Fibroblast of lung (primary cell): ENCODE results near the gene CCDC141. TPM values are rescaled to one million over a fixed set of nuclear protein-coding genes. Genes with fewer than 3 reads are reported as not detected.

Experiments
- DNase-seq, 2 donors: peaks; one replicate each; pipeline versions ENCODE4 v3.0.0 to v3.0.0-alpha.2; 2010; ENCODE audit warnings: low read depth in 2 of 2
- H2AFZ ChIP-seq: 2 replicates; pipeline ENCODE4 v1.5.1; 2012; ENCODE audit warnings: low read length, control low read depth, inconsistent platforms
- H3K27ac ChIP-seq: 2 replicates; pipeline ENCODE4 v1.5.1; 2011; ENCODE audit warnings: low read length, control low read depth; ENCODE audit not compliant: insufficient read depth
- H3K27me3 ChIP-seq: 2 replicates; pipeline ENCODE4 v1.5.1; 2011; ENCODE audit warnings: mild to moderate bottlenecking, low read length; ENCODE audit not compliant: control insufficient read depth, insufficient read depth
- H3K36me3 ChIP-seq: 2 replicates; pipeline ENCODE4 v1.5.1; 2011; ENCODE audit warnings: low read length; ENCODE audit not compliant: control insufficient read depth, insufficient read depth
- H3K4me1 ChIP-seq: 2 replicates; pipeline ENCODE4 v1.5.1; 2011; ENCODE audit warnings: low read length; ENCODE audit not compliant: control insufficient read depth, insufficient read depth; ENCODE audit errors: extremely low read depth
- H3K4me2 ChIP-seq: 2 replicates; pipeline ENCODE4 v1.5.1; 2011; ENCODE audit warnings: low read length, control low read depth; ENCODE audit not compliant: insufficient read depth; ENCODE audit errors: extremely low read depth
- H3K4me3 ChIP-seq, 4 experiments: fragments of 200-600 bp in 1 of 4; sonication (generic) in 1 of 4; replicated peaks in 1 of 4; 2 replicates each; pipeline ENCODE4 v1.5.1; 2011 to 2016; ENCODE audit warnings: low read length in 4 of 4, low read depth in 3 of 4, mild to moderate bottlenecking in 3 of 4, control low read depth in 2 of 4, inconsistent platforms in 1 of 4, mixed read lengths in 1 of 4; ENCODE audit not compliant: insufficient read depth in 1 of 4; ENCODE audit errors: control extremely low read depth in 1 of 4
- H3K79me2 ChIP-seq: 2 replicates; pipeline ENCODE4 v1.5.1; 2012; ENCODE audit warnings: mild to moderate bottlenecking, low read length, inconsistent platforms; ENCODE audit not compliant: control insufficient read depth, insufficient read depth
- H3K9ac ChIP-seq: 2 replicates; pipeline ENCODE4 v1.5.1; 2011; ENCODE audit warnings: mild to moderate bottlenecking, low read length, control low read depth; ENCODE audit not compliant: insufficient read depth
- H3K9me3 ChIP-seq: 2 replicates; pipeline ENCODE4 v1.5.1; 2012; ENCODE audit warnings: low read depth, low read length; ENCODE audit not compliant: control insufficient read depth, insufficient read depth
- H4K20me1 ChIP-seq: 2 replicates; pipeline ENCODE4 v1.5.1; 2011; ENCODE audit warnings: low read length; ENCODE audit not compliant: control insufficient read depth, insufficient read depth; ENCODE audit errors: extremely low read depth
- EZH2 ChIP-seq: IDR thresholded peaks from 2 replicates; pipeline ENCODE4 v1.5.1; 2012; ENCODE audit warnings: low read length, control low read depth, mild to moderate bottlenecking; ENCODE audit errors: missing control alignments
- polyA plus RNA-seq, 2 donors: library from polyadenylated mRNA; depleted of rRNA in 1 of 2; stranded (reverse) in 1 of 2; unstranded in 1 of 2; fragments of >200 nt; gene quantifications; 2 replicates each; pipeline ENCODE4 v1.2.1, GENCODE V29; 2011 to 2012; ENCODE audit warnings: missing spikeins in 1 of 2
- total RNA-seq: library from RNA; depleted of rRNA; stranded (reverse); fragments of >200 nt; gene quantifications from 2 replicates; pipeline ENCODE4 v1.2.1, GENCODE V29; 2014
- TF ChIP-seq, protein P1 (sequence below), 2 donors: IDR thresholded peaks in 1 of 2; conservative IDR thresholded peaks in 1 of 2; 1 replicate in 1 of 2; 2 replicates in 1 of 2; pipeline ENCODE4 v1.5.1; 2011 to 2012; ENCODE audit warnings: low read length in 2 of 2, control low read depth in 1 of 2, inconsistent platforms in 1 of 2, low read depth in 1 of 2, mild to moderate bottlenecking in 1 of 2

CCDC141 gene
- total and polyA plus RNA-seq, 2 donors (not counting 1 experiment from before 2014, with no cell fraction given): 0.03 to 0.17 TPM

- H4K20me1 ChIP-seq: no peaks in the 10 kb centered on the region
Measured at GRCh38 chr2:178858896-178859625, 190.9 kb downstream of the CCDC141 start.

GRCh38 chr2:178855151-178855550, 194.8 kb downstream of the CCDC141 start:
- no peak for DNase-seq
- Histone ChIP-seq H4K20me1 (no peaks in the 10 kb centered on the region), H3K9ac (no peak overlapping the region), H3K4me2 (no peak overlapping the region), H3K9me3 (no peaks in the 10 kb centered on the region), H3K27me3 (no peaks in the 10 kb centered on the region), H3K4me3 (no peak overlapping the region), H3K27ac (no peak overlapping the region), H3K79me2 (no peaks in the 10 kb centered on the region), H3K4me1 (no peaks in the 10 kb centered on the region), H2AFZ (no peak overlapping the region), H3K36me3 (no peaks in the 10 kb centered on the region)
- TF ChIP-seq, protein P1, sequence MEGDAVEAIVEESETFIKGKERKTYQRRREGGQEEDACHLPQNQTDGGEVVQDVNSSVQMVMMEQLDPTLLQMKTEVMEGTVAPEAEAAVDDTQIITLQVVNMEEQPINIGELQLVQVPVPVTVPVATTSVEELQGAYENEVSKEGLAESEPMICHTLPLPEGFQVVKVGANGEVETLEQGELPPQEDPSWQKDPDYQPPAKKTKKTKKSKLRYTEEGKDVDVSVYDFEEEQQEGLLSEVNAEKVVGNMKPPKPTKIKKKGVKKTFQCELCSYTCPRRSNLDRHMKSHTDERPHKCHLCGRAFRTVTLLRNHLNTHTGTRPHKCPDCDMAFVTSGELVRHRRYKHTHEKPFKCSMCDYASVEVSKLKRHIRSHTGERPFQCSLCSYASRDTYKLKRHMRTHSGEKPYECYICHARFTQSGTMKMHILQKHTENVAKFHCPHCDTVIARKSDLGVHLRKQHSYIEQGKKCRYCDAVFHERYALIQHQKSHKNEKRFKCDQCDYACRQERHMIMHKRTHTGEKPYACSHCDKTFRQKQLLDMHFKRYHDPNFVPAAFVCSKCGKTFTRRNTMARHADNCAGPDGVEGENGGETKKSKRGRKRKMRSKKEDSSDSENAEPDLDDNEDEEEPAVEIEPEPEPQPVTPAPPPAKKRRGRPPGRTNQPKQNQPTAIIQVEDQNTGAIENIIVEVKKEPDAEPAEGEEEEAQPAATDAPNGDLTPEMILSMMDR (conservative IDR thresholded peaks at IDR 0.05 in 1 of 2, IDR thresholded peaks at IDR 0.05 in 1 of 2; ENCODE audit: low read depth in 1 of 2, low read length in 2 of 2): no peak
- no peak for TF ChIP-seq EZH2

More at GRCh38 chr2:178858896-178859625, 190.9 kb downstream of the CCDC141 start:
- Histone ChIP-seq H3K27me3 (no peaks in the 10 kb centered on the region), H3K79me2 (no peaks in the 10 kb centered on the region), H3K9me3 (no peaks in the 10 kb centered on the region), H3K4me3 (no peak overlapping the region), H3K27ac (no peak overlapping the region), H3K4me1 (peaks cover 2% of the 10 kb centered on the region), H3K9ac (no peak overlapping the region), H3K4me2 (no peak overlapping the region), H2AFZ (peak overlapping the region; percentile 12), H3K36me3 (no peaks in the 10 kb centered on the region)
- TF ChIP-seq, protein P1 (conservative IDR thresholded peaks at IDR 0.05 in 1 of 2, IDR thresholded peaks at IDR 0.05 in 1 of 2; ENCODE audit: low read depth in 1 of 2, low read length in 2 of 2): no peak
- DNase-seq: no peak

DNA sequence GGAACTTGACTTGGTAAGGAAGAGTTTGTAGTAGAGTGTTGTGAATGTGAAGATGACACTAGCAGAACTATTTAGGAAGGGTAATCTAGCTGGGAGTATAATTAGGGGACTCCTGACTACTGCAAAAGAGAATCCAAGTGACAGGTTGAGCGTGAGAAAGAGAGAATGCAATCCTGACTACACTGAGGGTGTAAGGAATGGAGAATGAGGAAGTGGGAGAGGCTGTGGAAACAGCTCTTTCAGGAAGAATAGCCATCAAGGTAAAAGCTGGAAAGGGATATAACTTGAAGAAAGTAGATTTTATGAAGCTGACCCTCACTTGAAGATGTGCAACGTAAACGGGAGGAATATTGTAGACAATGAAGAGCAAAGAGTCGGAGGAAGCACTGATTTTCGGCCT, 201.6 kb downstream of the CCDC141 start:
- no peak for DNase-seq
- Histone ChIP-seq H3K4me2 (no peak overlapping the region), H3K4me1 (peaks cover 5% of the 10 kb centered on the region), H3K36me3 (no peaks in the 10 kb centered on the region), H3K27ac (no peak overlapping the region), H3K79me2 (no peaks in the 10 kb centered on the region), H3K9me3 (no peaks in the 10 kb centered on the region), H3K4me3 (no peak overlapping the region), H3K27me3 (no peaks in the 10 kb centered on the region), H4K20me1 (no peaks in the 10 kb centered on the region), H2AFZ (no peak overlapping the region), H3K9ac (no peak overlapping the region)
- no peak for TF ChIP-seq EZH2
